Stromal cell of bone marrow (primary cell): ENCODE data around the gene TNKS2.
A peak's percentile ranks its signal among the peaks of the same experiment; 100 is the strongest.
"Not testable (repeated sequence)": the region's sequence is repeated elsewhere in the genome, so short reads cannot be mapped to it uniquely, and the experiment has no call there.

Experiments
- DNase-seq: peaks from one replicate; pipeline ENCODE4 v3.0.0-alpha.2; 2012; ENCODE audit warnings: low read depth

The TNKS2 gene

GRCh38 chr10:91796331-91797047, 1.7 kb upstream of the TNKS2 start:
- DNase-seq: no peak

- no peak for DNase-seq
Measured at GRCh38 chr10:91797048-91797690, 1.1 kb upstream of the TNKS2 start.

- peak; percentile 27 for DNase-seq
Measured at GRCh38 chr10:91798649-91799611, 704 bp downstream of the TNKS2 start.

GRCh38 chr10:91799612-91799975, 1.4 kb downstream of the TNKS2 start:
- DNase-seq: no peak

GRCh38 chr10:91800182-91800581, 2.0 kb downstream of the TNKS2 start:
- DNase-seq: no peak

- DNase-seq: no peak
Measured at GRCh38 chr10:91800756-91801155, 2.5 kb downstream of the TNKS2 start.

GRCh38 chr10:91803386-91804125, 5.3 kb downstream of the TNKS2 start:
- no peak for DNase-seq

GRCh38 chr10:91804126-91804510, 5.9 kb downstream of the TNKS2 start:
- no peak for DNase-seq

- no peak for DNase-seq
Measured at GRCh38 chr10:91805110-91805838, 7.0 kb downstream of the TNKS2 start.

GRCh38 chr10:91807264-91807663, 9.0 kb downstream of the TNKS2 start:
- not testable (repeated sequence) for DNase-seq

GRCh38 chr10:91813251-91813650, 15.0 kb downstream of the TNKS2 start:
- DNase-seq: no peak

- DNase-seq: no peak
Measured at GRCh38 chr10:91816981-91817380, 18.8 kb downstream of the TNKS2 start.

GRCh38 chr10:91820144-91820543, 21.9 kb downstream of the TNKS2 start:
- DNase-seq: no peak

GRCh38 chr10:91824076-91824475, 25.9 kb downstream of the TNKS2 start:
- no peak for DNase-seq

GRCh38 chr10:91829268-91829667, 31.0 kb downstream of the TNKS2 start:
- DNase-seq: no peak

GRCh38 chr10:91838199-91838598, 40.0 kb downstream of the TNKS2 start:
- no peak for DNase-seq

GRCh38 chr10:91843083-91843482, 44.9 kb downstream of the TNKS2 start:
- no peak for DNase-seq

- DNase-seq: no peak
Measured at GRCh38 chr10:91856637-91857036, 58.4 kb downstream of the TNKS2 start.

GRCh38 chr10:91860885-91861284, 62.7 kb downstream of the TNKS2 start:
- DNase-seq: no peak

- DNase-seq: no peak
Measured at GRCh38 chr10:91864099-91864498, 65.9 kb downstream of the TNKS2 start.

GRCh38 chr10:91864744-91865143, 66.5 kb downstream of the TNKS2 start:
- DNase-seq: no peak
